OCI-LY7 (cell line): ENCODE measurements around the gene ZNF277. TPM values are rescaled to one million over a fixed set of nuclear protein-coding genes. Genes with fewer than 3 reads are reported as not detected.

Experiments
- BruUV-seq: library from RNA; stranded (reverse); fragments of 400-500 nt; replicated peaks from 2 replicates; lab custom pipeline; 2021; lab: Mats Ljungman, UMichigan
- CTCF ChIA-PET: fragments of 300-600 bp; sonication (Branson Sonifier 250); formaldehyde crosslinking; loops from one replicate; lab custom pipeline; 2022; ENCODE audit warnings: antibody characterized with exemption; ENCODE audit not compliant: unreplicated experiment; lab: Charles Lee
- POLR2A ChIA-PET: fragments of 300-600 bp; sonication (Branson Sonifier 250); formaldehyde crosslinking; loops from one replicate; lab custom pipeline; 2022; ENCODE audit warnings: antibody characterized with exemption; lab: Charles Lee
- DNase-seq: peaks from one replicate; pipeline ENCODE4 v3.0.0-alpha.2; 2015; ENCODE audit warnings: low spot score
- H2AFZ ChIP-seq: fragments of 200-600 bp; sonication (generic), shearing (Covaris generic); 2 replicates; pipeline ENCODE4 v1.6.1; 2014; ENCODE audit warnings: mild to moderate bottlenecking, antibody characterized with exemption, low read length, moderate library complexity
- H3K27ac ChIP-seq: fragments of 200-600 bp; sonication (generic); 2 replicates; pipeline ENCODE4 v1.5.1; 2014; ENCODE audit warnings: mixed run types, low read depth, mild to moderate bottlenecking, moderate library complexity, low read length, inconsistent platforms; ENCODE audit not compliant: poor library complexity, severe bottlenecking
- H3K36me3 ChIP-seq: fragments of 200-600 bp; sonication (generic); 2 replicates; pipeline ENCODE4 v1.6.1; 2014; ENCODE audit warnings: mild to moderate bottlenecking, antibody characterized with exemption, low read length, moderate library complexity, mixed read lengths; ENCODE audit not compliant: insufficient read depth
- H3K4me1 ChIP-seq: fragments of 200-600 bp; sonication (generic); 2 replicates; pipeline ENCODE4 v1.5.1; 2014; ENCODE audit warnings: mild to moderate bottlenecking, low read length; ENCODE audit not compliant: insufficient read depth, poor library complexity, severe bottlenecking
- H3K4me2 ChIP-seq: fragments of 200-600 bp; sonication (generic); 2 replicates; pipeline ENCODE4 v1.6.1; 2014; ENCODE audit warnings: mild to moderate bottlenecking, low read length
- H3K4me3 ChIP-seq: fragments of 200-600 bp; sonication (generic); 2 replicates; pipeline ENCODE4 v1.5.1; 2014; ENCODE audit warnings: mild to moderate bottlenecking, low read depth, low read length; ENCODE audit not compliant: poor library complexity, severe bottlenecking
- H3K79me2 ChIP-seq: fragments of 200-600 bp; sonication (generic); 2 replicates; pipeline ENCODE4 v1.6.1; 2016; ENCODE audit warnings: low read depth, mild to moderate bottlenecking, low read length, moderate library complexity, mixed read lengths; ENCODE audit not compliant: insufficient read depth
- H3K9me2 ChIP-seq: fragments of 200-600 bp; sonication (generic); 2 replicates; pipeline ENCODE4 v1.6.1; 2016; ENCODE audit warnings: mild to moderate bottlenecking, low read length, mixed read lengths; ENCODE audit not compliant: insufficient read depth
- H3K9me3 ChIP-seq: fragments of 200-600 bp; sonication (generic); 2 replicates; pipeline ENCODE4 v1.6.1; 2014; ENCODE audit warnings: mild to moderate bottlenecking, mixed run types, low read length, mixed read lengths
- H4K20me1 ChIP-seq: fragments of 200-600 bp; sonication (generic); 2 replicates; pipeline ENCODE4 v1.6.1; 2014; ENCODE audit warnings: mild to moderate bottlenecking, antibody characterized with exemption, low read length, moderate library complexity, mixed read lengths; ENCODE audit not compliant: insufficient read depth
- CTCF ChIP-seq: fragments of 200-600 bp; sonication (generic); conservative IDR thresholded peaks from 2 replicates; pipeline ENCODE4 v1.5.1; 2014; ENCODE audit warnings: mild to moderate bottlenecking, antibody characterized with exemption, low read length, moderate library complexity, mixed read lengths
- EZH2phosphoT487 ChIP-seq: fragments of 200-600 bp; sonication (generic); IDR thresholded peaks from 2 replicates; pipeline ENCODE4 v1.6.1; 2018; ENCODE audit warnings: low read depth, borderline replicate concordance, mild to moderate bottlenecking, mixed run types, antibody characterized with exemption, low read length, moderate library complexity, mixed read lengths
- intact Hi-C: fragments of 100-400 bp; cut with micrococcal nuclease; formaldehyde crosslinking; loops from one replicate; pipeline ENCODE4 v1.10.0; 2022; ENCODE audit not compliant: unreplicated experiment
- total RNA-seq, 2 experiments: library from RNA; depleted of rRNA in 1 of 2; stranded (reverse); fragments of >200 nt in 1 of 2; shearing (Covaris generic) in 1 of 2; gene quantifications; 2 replicates each; pipeline ENCODE4 v1.2.3, GENCODE V29; 2014 to 2022

The ZNF277 gene
- total RNA-seq, 2 experiments from 2014 or later, result 18.1 to 20.5 TPM

DNA sequence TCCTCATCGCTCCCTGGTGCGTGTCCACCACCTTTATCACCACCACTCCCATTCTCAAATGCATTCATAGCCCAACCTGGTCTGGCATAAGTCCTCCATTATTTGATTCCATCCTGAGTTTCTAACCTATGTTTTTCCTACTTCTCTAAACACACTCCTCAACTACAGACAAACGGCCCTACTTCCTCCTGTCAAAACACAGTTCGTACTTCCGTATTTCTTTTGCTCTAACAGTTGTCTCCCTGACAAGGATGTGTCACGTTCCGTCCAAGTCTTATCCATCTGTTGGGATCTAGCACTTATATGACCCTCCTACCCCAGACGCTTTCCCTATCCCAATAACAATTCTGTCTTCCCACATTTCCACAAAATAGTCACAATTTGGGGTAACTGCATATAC, 47.1 kb upstream of the ZNF277 start:
- Histone ChIP-seq H3K9me3 (no peaks in the 10 kb centered on the region), H3K4me1 (no peaks in the 10 kb centered on the region), H3K79me2 (no peaks in the 10 kb centered on the region), H3K36me3 (no peaks in the 10 kb centered on the region), H3K4me3 (no peak overlapping the region), H2AFZ (no peak overlapping the region), H3K27ac (no peak overlapping the region), H3K4me2 (no peak overlapping the region), H3K9me2 (no peaks in the 10 kb centered on the region), H4K20me1 (no peaks in the 10 kb centered on the region)
- CTCF ChIA-PET, result no interaction called here
- DNase-seq, result no peak
- BruUV-seq, result no TSS peak
- intact Hi-C loops, result no loop called here
- POLR2A ChIA-PET, result no interaction called here
- TF ChIP-seq CTCF (no peak), EZH2phosphoT487 (no peak)

DNA sequence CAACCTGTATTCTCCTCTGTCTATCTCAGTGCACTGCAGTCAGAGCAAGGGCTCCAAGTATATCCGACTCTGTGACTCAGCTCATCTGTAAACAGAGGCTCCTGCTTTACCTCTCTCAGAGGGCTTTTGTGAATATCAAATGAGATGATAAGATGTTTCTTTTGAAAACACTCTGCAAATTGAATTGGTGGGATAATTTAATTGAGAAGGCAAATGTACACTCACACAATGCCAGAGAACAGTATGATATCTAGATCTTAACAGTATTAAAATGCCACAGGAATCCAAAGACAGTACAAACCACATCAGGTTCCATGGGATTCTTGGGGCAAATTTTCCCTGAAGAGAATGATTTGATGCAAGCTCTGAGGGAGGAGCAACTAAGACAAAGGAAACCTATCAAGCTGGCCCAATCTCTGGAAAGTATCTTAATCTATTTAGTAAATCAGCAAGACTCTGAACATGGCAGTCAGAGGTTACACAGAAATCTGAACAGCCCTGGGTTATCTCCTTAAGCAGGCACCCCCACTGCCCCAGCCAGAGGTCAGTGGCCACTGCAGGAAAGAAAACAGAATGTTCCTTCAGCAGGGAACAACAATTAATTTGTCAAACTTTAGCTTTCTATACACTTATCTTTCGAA, 46.2 kb upstream of the ZNF277 start:
- no peak overlapping the region for H2AFZ ChIP-seq
- intact Hi-C loops, result no loop called here
- H3K9me2 ChIP-seq, result no peaks in the 10 kb centered on the region
- H4K20me1 ChIP-seq, result no peaks in the 10 kb centered on the region
- H3K27ac ChIP-seq, result no peak overlapping the region
- CTCF ChIA-PET, result no interaction called here
- H3K4me2 ChIP-seq, result no peak overlapping the region
- H3K9me3 ChIP-seq, result no peaks in the 10 kb centered on the region
- no peak for TF ChIP-seq CTCF
- no peak for TF ChIP-seq EZH2phosphoT487
- no peaks in the 10 kb centered on the region for H3K79me2 ChIP-seq
- no TSS peak for BruUV-seq
- H3K4me3 ChIP-seq, result no peak overlapping the region
- no peaks in the 10 kb centered on the region for H3K4me1 ChIP-seq
- POLR2A ChIA-PET, result interaction anchor here (0.6 kb wide), 1 partner anchor 212 kb away, joined by 3 read pairs; no protein-coding TSS in a partner anchor
- H3K36me3 ChIP-seq, result no peaks in the 10 kb centered on the region
- DNase-seq, result no peak

DNA sequence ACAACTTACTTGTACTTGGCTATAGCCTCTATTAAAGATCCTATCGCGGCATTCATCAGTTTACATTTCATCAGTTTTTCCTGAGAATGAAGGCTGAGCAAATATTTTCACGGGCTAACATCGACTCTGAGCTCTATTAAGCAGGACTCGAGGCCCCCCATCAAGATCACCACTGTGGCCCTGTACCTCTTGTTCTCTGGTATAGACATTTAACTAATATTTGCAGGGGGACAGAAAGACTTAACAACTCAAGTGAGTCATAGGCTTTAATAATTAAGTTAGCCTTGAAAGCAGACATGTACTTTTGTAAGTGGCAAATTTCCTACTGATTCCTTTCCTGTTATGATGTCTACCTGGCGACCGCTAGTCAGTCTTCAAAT, 45.7 kb upstream of the ZNF277 start:
- H3K4me2 ChIP-seq, result no peak overlapping the region
- intact Hi-C loops, result no loop called here
- no peaks in the 10 kb centered on the region for H3K9me2 ChIP-seq
- H4K20me1 ChIP-seq, result no peaks in the 10 kb centered on the region
- H3K36me3 ChIP-seq, result no peaks in the 10 kb centered on the region
- H3K4me1 ChIP-seq, result no peaks in the 10 kb centered on the region
- ChIA-PET POLR2A (no interaction called here), CTCF (no interaction called here)
- H3K27ac ChIP-seq, result no peak overlapping the region
- no peak overlapping the region for H2AFZ ChIP-seq
- H3K9me3 ChIP-seq, result no peaks in the 10 kb centered on the region
- BruUV-seq, result no TSS peak
- no peak overlapping the region for H3K4me3 ChIP-seq
- TF ChIP-seq EZH2phosphoT487 (no peak), CTCF (no peak)
- no peaks in the 10 kb centered on the region for H3K79me2 ChIP-seq
- no peak for DNase-seq
